GM18508 (cell line): ENCODE measurements around the gene MFSD11.
"Not testable (repeated sequence)": the region's sequence is repeated elsewhere in the genome, so short reads cannot be mapped to it uniquely, and the experiment has no call there.

Experiments
- ATAC-seq: cut with Tn5 transposase; IDR thresholded peaks from one replicate; pipeline ENCODE4 v1.9.1; 2021; ENCODE audit warnings: moderate number of reproducible peaks; ENCODE audit not compliant: insufficient read depth, unreplicated experiment

MFSD11 gene

GRCh38 chr17:76742958-76743357, 5.0 kb downstream of the MFSD11 start:
- ATAC-seq: no peak

GRCh38 chr17:76744747-76745146, 6.8 kb downstream of the MFSD11 start:
- no peak for ATAC-seq

GRCh38 chr17:76745785-76746184, 7.9 kb downstream of the MFSD11 start:
- not testable (repeated sequence) for ATAC-seq

- ATAC-seq: no peak
Measured at GRCh38 chr17:76747716-76748363, 9.9 kb downstream of the MFSD11 start.

- no peak for ATAC-seq
Measured at GRCh38 chr17:76748657-76749056, 10.7 kb downstream of the MFSD11 start.

GRCh38 chr17:76751416-76751993, 13.6 kb downstream of the MFSD11 start:
- ATAC-seq: no peak

- no peak for ATAC-seq
Measured at GRCh38 chr17:76752006-76752405, 14.1 kb downstream of the MFSD11 start.

- ATAC-seq: no peak
Measured at GRCh38 chr17:76753061-76753961, 15.4 kb downstream of the MFSD11 start.

- no peak for ATAC-seq
Measured at GRCh38 chr17:76755285-76755684, 17.4 kb downstream of the MFSD11 start.

- no peak for ATAC-seq
Measured at GRCh38 chr17:76757256-76757655, 19.3 kb downstream of the MFSD11 start.

- ATAC-seq: no peak
Measured at GRCh38 chr17:76758570-76758969, 20.7 kb downstream of the MFSD11 start.

- no peak for ATAC-seq
Measured at GRCh38 chr17:76772842-76773525, 35.1 kb downstream of the MFSD11 start.

GRCh38 chr17:76775021-76775600, 37.2 kb downstream of the MFSD11 start:
- ATAC-seq: no peak

- ATAC-seq: no peak
Measured at GRCh38 chr17:76781056-76781982, 43.4 kb downstream of the MFSD11 start.

- no peak for ATAC-seq
Measured at GRCh38 chr17:76783146-76783545, 45.2 kb downstream of the MFSD11 start.

- no peak for ATAC-seq
Measured at GRCh38 chr17:76784926-76785325, 47.0 kb downstream of the MFSD11 start.

- ATAC-seq: not testable (repeated sequence)
Measured at GRCh38 chr17:76787866-76788265, 49.9 kb downstream of the MFSD11 start.

GRCh38 chr17:76789235-76789788, 51.4 kb downstream of the MFSD11 start:
- no peak for ATAC-seq
